Gastroesophageal sphincter (tissue), 4 donors: ENCODE data around the gene MGLL. TPM values are rescaled to one million over a fixed set of nuclear protein-coding genes. Genes with fewer than 3 reads are reported as not detected.

Source experiments
- ATAC-seq: fragments of 150-250 bp; one replicate; pipeline ENCODE4 v1.9.1; 2016; ENCODE audit warnings: mild to moderate bottlenecking, moderate library complexity
- H3K27ac ChIP-seq, 4 donors: fragments of 200-600 bp; sonication (generic) in 3 of 4; 1 replicate in 3 of 4; 2 replicates in 1 of 4; pipeline ENCODE4 v1.5.1; 2016 to 2019
- H3K27me3 ChIP-seq: fragments of 200-600 bp; sonication (generic); one replicate; pipeline ENCODE4 v1.5.1; 2019
- H3K36me3 ChIP-seq, 2 donors: fragments of 200-600 bp; sonication (generic); one replicate each; pipeline ENCODE4 v1.5.1; 2019; ENCODE audit warnings: control low read depth in 1 of 2
- H3K4me1 ChIP-seq, 3 donors: fragments of 200-600 bp; sonication (generic); 1 replicate in 2 of 3; 2 replicates in 1 of 3; pipeline ENCODE4 v1.5.1; 2016 to 2019; ENCODE audit warnings: control low read depth in 2 of 3
- H3K4me3 ChIP-seq, 2 donors: fragments of 200-600 bp; sonication (generic); one replicate each; pipeline ENCODE4 v1.5.1; 2019; ENCODE audit warnings: mild to moderate bottlenecking in 1 of 2, moderate library complexity in 1 of 2
- H3K9me3 ChIP-seq, 3 donors: fragments of 200-600 bp; sonication (generic); one replicate each; pipeline ENCODE4 v1.5.1; 2017 to 2019; ENCODE audit warnings: control low read depth in 2 of 3
- EP300 ChIP-seq: sonication (generic); formaldehyde crosslinking; IDR thresholded peaks from one replicate; pipeline ENCODE4 v1.6.1; 2017; ENCODE audit warnings: antibody characterized with exemption, mild to moderate bottlenecking
- POLR2A ChIP-seq, 2 donors: fragments of 450-650 bp; IDR thresholded peaks; one replicate each; pipeline ENCODE4 v1.6.1; 2017; ENCODE audit warnings: antibody characterized with exemption in 2 of 2, mild to moderate bottlenecking in 2 of 2, moderate library complexity in 1 of 2
- POLR2AphosphoS5 ChIP-seq: sonication (generic); formaldehyde crosslinking; IDR thresholded peaks from one replicate; pipeline ENCODE4 v1.6.1; 2017; ENCODE audit warnings: antibody characterized with exemption
- WGBS, 2 donors: methylation state at CpG; one replicate each; pipeline ENCODE4 v1.1.5; 2018; ENCODE audit warnings: low coverage in 1 of 2; 5-methylcytosine and 5-hydroxymethylcytosine counted together
- total RNA-seq, 4 donors: library from RNA; depleted of rRNA; stranded (reverse); fragments of >200 nt; gene quantifications; one replicate each; pipeline ENCODE4 v1.1.0, GENCODE V29; 2016
- TF ChIP-seq, protein P1 (sequence below), 4 experiments: fragments of 200-600 bp in 2 of 4; fragments of 450-650 bp in 2 of 4; sonication (generic) in 1 of 4; IDR thresholded peaks; one replicate each; pipeline ENCODE4 v1.5.1; 2017 to 2019; ENCODE audit warnings: antibody characterized with exemption in 4 of 4, mild to moderate bottlenecking in 2 of 4, moderate library complexity in 2 of 4

The MGLL gene
- total RNA-seq, 4 donors from 2014 or later, result 39.2 to 171 (median 55.8) TPM

- H3K4me1 ChIP-seq, result peaks cover 2 to 34% (median 11%) of the 10 kb centered on the region in 3 donors
- WGBS, 2 donors, result 93 to 100% methylated on average over 1 to 2 of the region's 8 CpGs
- no peaks in the 10 kb centered on the region for H3K27me3 ChIP-seq
- peaks cover 0 to 63% of the 10 kb centered on the region in 2 donors for H3K36me3 ChIP-seq
- no peak for TF ChIP-seq POLR2A (IDR thresholded peaks at IDR 0.05)
- TF ChIP-seq POLR2AphosphoS5, result no peak
- TF ChIP-seq, protein P1, sequence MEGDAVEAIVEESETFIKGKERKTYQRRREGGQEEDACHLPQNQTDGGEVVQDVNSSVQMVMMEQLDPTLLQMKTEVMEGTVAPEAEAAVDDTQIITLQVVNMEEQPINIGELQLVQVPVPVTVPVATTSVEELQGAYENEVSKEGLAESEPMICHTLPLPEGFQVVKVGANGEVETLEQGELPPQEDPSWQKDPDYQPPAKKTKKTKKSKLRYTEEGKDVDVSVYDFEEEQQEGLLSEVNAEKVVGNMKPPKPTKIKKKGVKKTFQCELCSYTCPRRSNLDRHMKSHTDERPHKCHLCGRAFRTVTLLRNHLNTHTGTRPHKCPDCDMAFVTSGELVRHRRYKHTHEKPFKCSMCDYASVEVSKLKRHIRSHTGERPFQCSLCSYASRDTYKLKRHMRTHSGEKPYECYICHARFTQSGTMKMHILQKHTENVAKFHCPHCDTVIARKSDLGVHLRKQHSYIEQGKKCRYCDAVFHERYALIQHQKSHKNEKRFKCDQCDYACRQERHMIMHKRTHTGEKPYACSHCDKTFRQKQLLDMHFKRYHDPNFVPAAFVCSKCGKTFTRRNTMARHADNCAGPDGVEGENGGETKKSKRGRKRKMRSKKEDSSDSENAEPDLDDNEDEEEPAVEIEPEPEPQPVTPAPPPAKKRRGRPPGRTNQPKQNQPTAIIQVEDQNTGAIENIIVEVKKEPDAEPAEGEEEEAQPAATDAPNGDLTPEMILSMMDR (IDR thresholded peaks at IDR 0.05), result no peak
- no peak for TF ChIP-seq EP300
- no peak overlapping the region for H3K4me3 ChIP-seq
- H3K9me3 ChIP-seq, result no peaks in the 10 kb centered on the region
- ATAC-seq, result no peak
- H3K27ac ChIP-seq, result no peak overlapping the region
These were observed 144.1 kb downstream of the MGLL start for GRCh38 chr3:127678315-127678599.

GRCh38 chr3:127677541-127678314, 144.6 kb downstream of the MGLL start:
- TF ChIP-seq, protein P1 (IDR thresholded peaks at IDR 0.05), result no peak
- TF ChIP-seq POLR2A (IDR thresholded peaks at IDR 0.05) (no peak), POLR2AphosphoS5 (no peak), EP300 (no peak)
- Histone ChIP-seq H3K9me3 (no peaks in the 10 kb centered on the region), H3K27ac (no peak overlapping the region), H3K36me3 (peaks cover 0 to 63% of the 10 kb centered on the region in 2 donors), H3K27me3 (no peaks in the 10 kb centered on the region), H3K4me1 (peaks cover 2 to 35% (median 11%) of the 10 kb centered on the region in 3 donors), H3K4me3 (no peak overlapping the region)
- WGBS, 2 donors, result 80% methylated on average over 2 of the region's 17 CpGs; no CpG with 5 or more reads in 1 of the 2 donors
- ATAC-seq, result no peak

GRCh38 chr3:127676921-127677351, 145.4 kb downstream of the MGLL start:
- Histone ChIP-seq H3K4me3 (no peak overlapping the region), H3K4me1 (peaks cover 2 to 41% (median 11%) of the 10 kb centered on the region in 3 donors), H3K27ac (no peak overlapping the region), H3K9me3 (no peaks in the 10 kb centered on the region), H3K36me3 (peaks cover 0 to 63% of the 10 kb centered on the region in 2 donors), H3K27me3 (no peaks in the 10 kb centered on the region)
- TF ChIP-seq POLR2A (IDR thresholded peaks at IDR 0.05) (no peak), POLR2AphosphoS5 (no peak), EP300 (no peak)
- TF ChIP-seq, protein P1 (IDR thresholded peaks at IDR 0.05), result no peak
- ATAC-seq, result no peak
- no CpG with 5 or more reads among the region's 21 CpGs for WGBS, 2 donors

- peaks cover 2 to 46% (median 16%) of the 10 kb centered on the region in 3 donors for H3K4me1 ChIP-seq
- no peak overlapping the region for H3K27ac ChIP-seq
- WGBS, 2 donors, result 69% methylated on average over 3 of the region's 4 CpGs; no CpG with 5 or more reads in 1 of the 2 donors
- H3K9me3 ChIP-seq, result no peaks in the 10 kb centered on the region
- ATAC-seq, result no peak
- TF ChIP-seq POLR2AphosphoS5 (no peak), EP300 (no peak), POLR2A (IDR thresholded peaks at IDR 0.05) (no peak)
- TF ChIP-seq, protein P1 (IDR thresholded peaks at IDR 0.05), result no peak
- no peak overlapping the region for H3K4me3 ChIP-seq
- peaks cover 0 to 63% of the 10 kb centered on the region in 2 donors for H3K36me3 ChIP-seq
- H3K27me3 ChIP-seq, result no peaks in the 10 kb centered on the region
These were observed 145.9 kb downstream of the MGLL start for GRCh38 chr3:127676456-127676855.
